Tibial nerve (tissue), 4 donors: ENCODE results near the gene DENND6A. TPM values are rescaled to one million over a fixed set of nuclear protein-coding genes. Genes with fewer than 3 reads are reported as not detected.

ENCODE experiments used
- DNase-seq, 2 donors: peaks; one replicate each; pipeline ENCODE4 v3.0.0-alpha.2; 2019; ENCODE audit warnings: low spot score in 2 of 2
- H3K27ac ChIP-seq, 4 donors: fragments of 200-600 bp; sonication (generic) in 3 of 4; one replicate each; pipeline ENCODE4 v1.5.1; 2017 to 2019; ENCODE audit warnings: mild to moderate bottlenecking in 1 of 4
- H3K27me3 ChIP-seq, 2 donors: fragments of 200-600 bp; sonication (generic) in 1 of 2; one replicate each; pipeline versions ENCODE4 v1.5.1 to v1.6.0; 2017 to 2019
- H3K36me3 ChIP-seq, 3 donors: fragments of 200-600 bp; sonication (generic); one replicate each; pipeline ENCODE4 v1.5.1; 2018 to 2019
- H3K4me1 ChIP-seq, 4 donors: fragments of 200-600 bp; sonication (generic) in 3 of 4; one replicate each; pipeline ENCODE4 v1.5.1; 2017 to 2019
- H3K4me3 ChIP-seq, 4 donors: fragments of 200-600 bp; sonication (generic) in 3 of 4; one replicate each; pipeline ENCODE4 v1.5.1; 2017 to 2019; ENCODE audit warnings: mild to moderate bottlenecking in 1 of 4, moderate library complexity in 1 of 4
- H3K9me3 ChIP-seq, 4 donors: fragments of 200-600 bp; sonication (generic) in 3 of 4; one replicate each; pipeline ENCODE4 v1.5.1; 2017 to 2019
- CTCF ChIP-seq, 5 experiments: fragments of 200-600 bp in 3 of 5; fragments of 450-650 bp in 2 of 5; sonication (generic) in 3 of 5; IDR thresholded peaks; one replicate each; pipeline ENCODE4 v1.5.1; 2016 to 2019; ENCODE audit warnings: antibody characterized with exemption in 5 of 5, mild to moderate bottlenecking in 3 of 5, moderate library complexity in 2 of 5
- EP300 ChIP-seq, 2 donors: sonication (generic); formaldehyde crosslinking; IDR thresholded peaks; one replicate each; pipeline ENCODE4 v1.6.1; 2017; ENCODE audit warnings: antibody characterized with exemption in 2 of 2, mild to moderate bottlenecking in 1 of 2
- POLR2A ChIP-seq, 2 donors: fragments of 450-650 bp; IDR thresholded peaks; one replicate each; pipeline ENCODE4 v1.6.1; 2017; ENCODE audit warnings: antibody characterized with exemption in 2 of 2, mild to moderate bottlenecking in 2 of 2, moderate library complexity in 2 of 2
- WGBS, 2 donors: methylation state at CpG; one replicate each; pipeline ENCODE4 v1.1.5; 2018; 5-methylcytosine and 5-hydroxymethylcytosine counted together
- total RNA-seq, 4 donors: library from RNA; depleted of rRNA; stranded (reverse); fragments of >200 nt; gene quantifications; one replicate each; pipeline ENCODE4 v1.1.0, GENCODE V29; 2016

The DENND6A gene
- total RNA-seq, 4 donors from 2014 or later = 48.0 to 88.1 (median 51.9) TPM

DNA sequence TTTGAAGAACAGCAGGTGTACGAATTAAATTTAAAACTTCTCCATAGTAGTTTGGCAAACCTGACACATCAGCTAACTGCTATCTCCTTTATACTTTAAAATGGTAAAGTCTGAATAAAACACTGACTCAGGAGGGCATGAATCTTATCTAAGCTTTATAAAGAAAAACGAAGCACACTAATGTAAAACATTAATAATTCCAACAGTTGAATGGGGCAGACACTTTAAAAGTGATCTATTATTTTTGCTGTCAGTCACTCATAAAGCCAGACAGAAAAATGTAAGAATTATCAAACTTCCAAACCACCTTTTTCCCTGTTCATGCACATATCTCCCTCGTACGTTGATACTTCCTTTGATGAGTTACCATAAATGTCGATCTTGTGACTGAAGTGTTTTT, 98.3 kb downstream of the DENND6A start:
- no peak for DNase-seq
- WGBS, 2 donors = 30 to 37% methylated on average over 5 of the region's 5 CpGs
- no peak for TF ChIP-seq EP300 (IDR thresholded peaks at IDR 0.05)
- TF ChIP-seq POLR2A (IDR thresholded peaks at IDR 0.05) = no peak
- no peak for TF ChIP-seq CTCF (IDR thresholded peaks at IDR 0.05)
- Histone ChIP-seq H3K36me3 (peaks cover 0 to 10% (median 0%) of the 10 kb centered on the region in 3 donors), H3K9me3 (no peaks in the 10 kb centered on the region), H3K4me3 (peak overlapping the region in 3 of 4 donors; percentile 3 to 94 (median 92)), H3K27ac (peak overlapping the region in 2 of 4 donors; percentile 97 to 99), H3K27me3 (no peaks in the 10 kb centered on the region), H3K4me1 (peaks cover 0 to 61% (median 29%) of the 10 kb centered on the region in 4 donors)

DNA sequence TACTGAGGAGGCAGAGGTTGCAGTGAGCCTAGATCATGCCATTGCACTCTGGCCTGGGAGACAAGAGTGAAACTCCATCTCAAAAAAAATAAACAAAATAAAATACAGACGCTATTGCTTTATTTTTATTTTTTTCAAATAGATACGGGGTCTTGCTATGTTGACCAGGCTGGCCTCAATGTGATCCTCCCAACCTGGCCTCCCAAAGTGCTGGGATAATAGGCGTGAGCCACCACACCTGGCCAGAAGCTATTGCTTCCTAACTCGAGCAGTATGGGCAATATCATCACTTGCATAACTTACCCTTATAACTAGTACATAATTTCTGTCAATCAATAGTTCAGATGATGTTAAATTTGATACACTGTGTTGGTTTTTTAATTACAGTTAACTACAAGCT, 98.7 kb downstream of the DENND6A start:
- DNase-seq = no peak
- TF ChIP-seq POLR2A (IDR thresholded peaks at IDR 0.05) (no peak), CTCF (IDR thresholded peaks at IDR 0.05) (no peak), EP300 (IDR thresholded peaks at IDR 0.05) (no peak)
- Histone ChIP-seq H3K27ac (no peak overlapping the region), H3K36me3 (peaks cover 0 to 10% (median 0%) of the 10 kb centered on the region in 3 donors), H3K9me3 (no peaks in the 10 kb centered on the region), H3K4me3 (no peak overlapping the region), H3K4me1 (peaks cover 0 to 59% (median 29%) of the 10 kb centered on the region in 4 donors), H3K27me3 (no peaks in the 10 kb centered on the region)
- WGBS, 2 donors = 66 to 67% methylated on average over 4 of the region's 4 CpGs

DNA sequence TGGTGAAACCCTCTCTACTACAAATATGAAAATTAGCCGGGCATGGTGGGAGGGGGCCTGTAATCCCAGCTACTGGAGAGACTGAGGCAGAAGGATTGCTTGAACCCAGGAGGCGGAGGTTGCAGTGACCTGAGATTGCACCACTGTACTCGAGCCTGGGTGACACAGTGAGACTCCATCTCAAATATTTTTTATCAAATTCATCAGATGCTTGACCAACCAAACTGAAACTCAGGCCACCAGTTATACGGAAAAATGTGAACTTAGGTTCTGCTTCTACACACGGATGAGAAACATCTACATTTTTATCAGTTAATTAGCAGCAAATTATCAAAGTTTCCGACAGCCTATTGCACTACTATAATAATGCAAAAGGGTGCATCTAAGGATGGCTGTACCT, 100.6 kb downstream of the DENND6A start:
- TF ChIP-seq EP300 (IDR thresholded peaks at IDR 0.05) (no peak), POLR2A (IDR thresholded peaks at IDR 0.05) (no peak), CTCF (IDR thresholded peaks at IDR 0.05) (no peak)
- H3K4me3 ChIP-seq = no peak overlapping the region
- peaks cover 0 to 10% (median 0%) of the 10 kb centered on the region in 3 donors for H3K36me3 ChIP-seq
- 62 to 63% methylated on average over 6 of the region's 6 CpGs for WGBS, 2 donors
- H3K9me3 ChIP-seq = no peaks in the 10 kb centered on the region
- no peak for DNase-seq
- H3K27ac ChIP-seq = no peak overlapping the region
- no peaks in the 10 kb centered on the region for H3K27me3 ChIP-seq
- peaks cover 0 to 62% (median 26%) of the 10 kb centered on the region in 4 donors for H3K4me1 ChIP-seq

- no peak for DNase-seq
- Histone ChIP-seq H3K27ac (no peak overlapping the region), H3K36me3 (peaks cover 0 to 15% (median 0%) of the 10 kb centered on the region in 3 donors), H3K9me3 (no peaks in the 10 kb centered on the region), H3K27me3 (no peaks in the 10 kb centered on the region), H3K4me1 (peaks cover 0 to 64% (median 2%) of the 10 kb centered on the region in 4 donors), H3K4me3 (no peak overlapping the region)
- TF ChIP-seq CTCF (IDR thresholded peaks at IDR 0.05) = no peak
- WGBS, 2 donors = 71 to 75% methylated on average over 2 of the region's 2 CpGs
These were observed 105.0 kb downstream of the DENND6A start for GRCh38 chr3:57587905-57588304.

DNA sequence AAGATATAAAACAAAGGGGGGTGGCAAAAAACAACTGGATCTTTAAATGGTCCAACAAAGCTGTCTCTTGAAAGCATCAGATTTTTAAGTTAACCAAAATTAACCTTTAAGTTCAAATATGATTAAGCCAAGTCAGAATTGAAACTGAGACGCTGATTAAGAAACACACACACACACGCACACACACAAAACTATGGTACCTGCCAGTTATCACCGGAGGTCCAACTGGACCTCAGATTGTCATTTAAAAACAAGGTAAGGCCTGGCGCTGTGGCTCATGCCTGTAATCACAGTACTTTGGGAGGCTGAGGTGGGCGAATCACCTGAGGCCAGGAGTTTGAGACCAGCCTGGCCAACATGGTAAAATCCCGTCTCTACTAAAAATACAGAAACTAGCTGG, 106.1 kb downstream of the DENND6A start:
- no peak for DNase-seq
- TF ChIP-seq POLR2A (IDR thresholded peaks at IDR 0.05) = no peak
- no peak for TF ChIP-seq EP300 (IDR thresholded peaks at IDR 0.05)
- TF ChIP-seq CTCF (IDR thresholded peaks at IDR 0.05) = no peak
- H3K36me3 ChIP-seq = peaks cover 0 to 27% (median 0%) of the 10 kb centered on the region in 3 donors
- H3K9me3 ChIP-seq = no peaks in the 10 kb centered on the region
- H3K27me3 ChIP-seq = no peaks in the 10 kb centered on the region
- no peak overlapping the region for H3K27ac ChIP-seq
- H3K4me1 ChIP-seq = peaks cover 0 to 58% (median 2%) of the 10 kb centered on the region in 4 donors
- 71 to 84% methylated on average over 6 of the region's 6 CpGs for WGBS, 2 donors
- no peak overlapping the region for H3K4me3 ChIP-seq
